GM23248 (cell line): ENCODE data around the gene SLC26A8. TPM values are rescaled to one million over a fixed set of nuclear protein-coding genes. Genes with fewer than 3 reads are reported as not detected.

Experiments
- DNase-seq: peaks from one replicate; pipeline ENCODE4 v3.0.0-alpha.2; 2015
- H2AFZ ChIP-seq: fragments of 200-600 bp; sonication (generic); 2 replicates; pipeline ENCODE4 v1.6.1; 2016; ENCODE audit warnings: antibody characterized with exemption
- H3F3A ChIP-seq: fragments of 200-600 bp; sonication (generic); 2 replicates; pipeline ENCODE4 v1.6.1; 2016; ENCODE audit warnings: mild to moderate bottlenecking, antibody characterized with exemption, mixed run types; ENCODE audit not compliant: insufficient read depth
- H3K27ac ChIP-seq: fragments of 200-600 bp; sonication (generic); 2 replicates; pipeline ENCODE4 v1.5.1; 2016; ENCODE audit warnings: mild to moderate bottlenecking
- H3K27me3 ChIP-seq: fragments of 200-600 bp; sonication (generic); replicated peaks from 2 replicates; pipeline ENCODE4 v1.6.1; 2016; ENCODE audit warnings: mild to moderate bottlenecking; ENCODE audit not compliant: insufficient read depth
- H3K36me3 ChIP-seq: fragments of 200-600 bp; sonication (generic); 2 replicates; pipeline ENCODE4 v1.6.1; 2016; ENCODE audit warnings: low read depth, mild to moderate bottlenecking
- H3K4me1 ChIP-seq: fragments of 200-600 bp; sonication (generic); 2 replicates; pipeline ENCODE4 v1.6.1; 2016; ENCODE audit warnings: mild to moderate bottlenecking; ENCODE audit not compliant: insufficient read depth
- H3K4me2 ChIP-seq: fragments of 200-600 bp; sonication (generic); one replicate; pipeline ENCODE4 v1.6.1; 2016; ENCODE audit warnings: mild to moderate bottlenecking; ENCODE audit not compliant: unreplicated experiment
- H3K4me3 ChIP-seq: fragments of 200-600 bp; sonication (generic); 2 replicates; pipeline ENCODE4 v1.5.1; 2016; ENCODE audit warnings: mild to moderate bottlenecking
- H3K79me2 ChIP-seq: fragments of 200-600 bp; sonication (generic); 2 replicates; pipeline ENCODE4 v1.6.1; 2016; ENCODE audit warnings: mild to moderate bottlenecking; ENCODE audit not compliant: insufficient read depth
- H3K9ac ChIP-seq: fragments of 200-600 bp; sonication (generic); 2 replicates; pipeline ENCODE4 v1.6.1; 2016; ENCODE audit warnings: mild to moderate bottlenecking
- H3K9me2 ChIP-seq: fragments of 200-600 bp; sonication (generic); 2 replicates; pipeline ENCODE4 v1.6.1; 2016; ENCODE audit warnings: mixed run types, mild to moderate bottlenecking, moderate library complexity; ENCODE audit not compliant: insufficient read depth
- H3K9me3 ChIP-seq: fragments of 200-600 bp; sonication (generic); one replicate; pipeline ENCODE4 v1.6.1; 2017; ENCODE audit warnings: low read depth
- H4K20me1 ChIP-seq: fragments of 200-600 bp; sonication (generic); 2 replicates; pipeline ENCODE4 v1.6.0; 2016; ENCODE audit not compliant: insufficient read depth
- EZH2 ChIP-seq: fragments of 200-600 bp; sonication (generic); IDR thresholded peaks from 2 replicates; pipeline ENCODE4 v1.6.1; 2018; ENCODE audit warnings: antibody characterized with exemption, mild to moderate bottlenecking; ENCODE audit not compliant: insufficient read depth, poor library complexity, severe bottlenecking
- EZH2phosphoT487 ChIP-seq: fragments of 200-600 bp; sonication (generic); IDR thresholded peaks from 2 replicates; pipeline ENCODE4 v1.6.1; 2018; ENCODE audit warnings: antibody characterized with exemption, moderate library complexity, mild to moderate bottlenecking, low read depth; ENCODE audit not compliant: insufficient read depth
- WGBS, 2 experiments: methylation state at CpG; one replicate each; pipeline ENCODE4 v1.1.6; 2015 to 2017; ENCODE audit warnings: low lambda C conversion rate in 2 of 2, low coverage in 1 of 2; ENCODE audit errors: missing lambda C conversion rate in 2 of 2; 5-methylcytosine and 5-hydroxymethylcytosine counted together
- in situ Hi-C: fragments of 300-500 bp; cut with MboI; formaldehyde crosslinking; loops from 2 replicates; pipeline ENCODE4 v1.15.0; 2020
- polyA plus RNA-seq: library from polyadenylated mRNA; unstranded; fragments of >200 nt; fragmentation: Nextera tagmentation; extraction: Ambion mirVana; gene quantifications from 2 replicates; pipeline ENCODE4 v1.2.1, GENCODE V29; 2016
- total RNA-seq: library from RNA; depleted of rRNA; stranded (reverse); fragments of >200 nt; shearing (Covaris generic); gene quantifications from 2 replicates; pipeline ENCODE4 v1.2.3, GENCODE V29; 2014

SLC26A8 gene
- total and polyA plus RNA-seq, 2 experiments from 2014 or later, result not detected

- peak overlapping the region; percentile 79; the same call in 1 of the 2 replicates for H2AFZ ChIP-seq
- H4K20me1 ChIP-seq, result no peaks in the 10 kb centered on the region
- no peaks in the 10 kb centered on the region for H3K9me2 ChIP-seq
- in situ Hi-C loops, result no loop called here
- H3K4me3 ChIP-seq, result no peak overlapping the region
- H3K4me1 ChIP-seq, result peaks cover 23% of the 10 kb centered on the region
- H3F3A ChIP-seq, result peaks cover 19% of the 10 kb centered on the region; the same call in 1 of the 2 replicates
- no peak for DNase-seq
- WGBS, 2 experiments, result 54 to 64% methylated on average over 5 of the region's 5 CpGs
- TF ChIP-seq EZH2phosphoT487 (no peak), EZH2 (no peak)
- H3K4me2 ChIP-seq, result no peak overlapping the region
- H3K79me2 ChIP-seq, result peaks cover 38% of the 10 kb centered on the region
- no peaks in the 10 kb centered on the region; the same call in 1 of the 2 replicates for H3K36me3 ChIP-seq
- H3K27me3 ChIP-seq, result no peaks in the 10 kb centered on the region
- no peak overlapping the region for H3K27ac ChIP-seq
- H3K9ac ChIP-seq, result no peak overlapping the region
- H3K9me3 ChIP-seq, result no peaks in the 10 kb centered on the region
These were observed 102.3 kb downstream of the SLC26A8 start for GRCh38 chr6:35922139-35922554.

- WGBS, 2 experiments, result 3 to 4% methylated on average over 32 to 51 of the region's 69 CpGs
These were observed 103.4 kb downstream of the SLC26A8 start, which contains the start of gene SRPK1 for GRCh38 chr6:35920793-35921732. Gene SRPK1, minus strand, starts transcription at chr6:35921098. Its CDS starts 42 bp downstream, at chr6:35921056.

GRCh38 chr6:35919827-35920751 lies 104.4 kb downstream of the SLC26A8 start:
- Histone ChIP-seq H4K20me1 (no peaks in the 10 kb centered on the region), H3K79me2 (peaks cover 57% of the 10 kb centered on the region), H3K9ac (peak overlapping the region; percentile 80), H3K9me3 (no peaks in the 10 kb centered on the region), H3K27me3 (no peaks in the 10 kb centered on the region), H3K27ac (peak overlapping the region; percentile 46), H2AFZ (peak overlapping the region; percentile 82), H3K9me2 (no peaks in the 10 kb centered on the region), H3F3A (peaks cover 19% of the 10 kb centered on the region; the same call in 1 of the 2 replicates), H3K36me3 (peaks cover 3% of the 10 kb centered on the region; the same call in 1 of the 2 replicates), H3K4me3 (peak overlapping the region; percentile 93), H3K4me2 (peak overlapping the region; percentile 94), H3K4me1 (peaks cover 24% of the 10 kb centered on the region)
- 1% methylated on average over 38 to 40 of the region's 50 CpGs for WGBS, 2 experiments
- DNase-seq, result peak; percentile 76
- in situ Hi-C loops, result no loop called here
- TF ChIP-seq EZH2 (no peak), EZH2phosphoT487 (no peak)

More at GRCh38 chr6:35920793-35921732, 103.4 kb downstream of the SLC26A8 start, which contains the start of gene SRPK1:
- Histone ChIP-seq H3K27me3 (no peaks in the 10 kb centered on the region), H3K9me3 (no peaks in the 10 kb centered on the region), H3K36me3 (peaks cover 3% of the 10 kb centered on the region; the same call in 1 of the 2 replicates), H3K4me3 (peak within 1 kb of the TSS; percentile 93), H3K79me2 (peaks cover 49% of the 10 kb centered on the region), H3K9ac (peak within 1 kb of the TSS; percentile 80), H3K4me2 (peak within 1 kb of the TSS; percentile 94), H4K20me1 (no peaks in the 10 kb centered on the region), H3K9me2 (no peaks in the 10 kb centered on the region), H3K27ac (peak within 1 kb of the TSS; percentile 46), H3F3A (peaks cover 19% of the 10 kb centered on the region; the same call in 1 of the 2 replicates), H3K4me1 (peaks cover 24% of the 10 kb centered on the region), H2AFZ (peak within 1 kb of the TSS; percentile 82)
- DNase-seq, result peak; percentile 91
- in situ Hi-C loops, result no loop called here
- no peak for TF ChIP-seq EZH2
- no peak for TF ChIP-seq EZH2phosphoT487
